GM12891 (cell line): ENCODE data around the gene REST. TPM values are rescaled to one million over a fixed set of nuclear protein-coding genes. Genes with fewer than 3 reads are reported as not detected.

Source experiments
- DNase-seq: peaks from one replicate; pipeline ENCODE4 v3.0.0; 2011; ENCODE audit warnings: low spot score; ENCODE audit not compliant: insufficient read length
- FAIRE-seq: peaks from 2 replicates; lab custom pipeline; 2011; peaks lifted over from hg19 to GRCh38; lab: Jason Lieb, UNC
- PAX5 ChIP-seq: IDR thresholded peaks from 2 replicates; pipeline ENCODE4 v1.6.1; 2011; ENCODE audit warnings: low read length, moderate library complexity, mild to moderate bottlenecking; ENCODE audit not compliant: insufficient read depth, severe bottlenecking
- POLR2A ChIP-seq: IDR thresholded peaks from 2 replicates; pipeline ENCODE4 v1.6.1; 2011; ENCODE audit warnings: low read depth, low read length, control low read depth
- POLR2AphosphoS5 ChIP-seq: IDR thresholded peaks from 2 replicates; pipeline ENCODE4 v1.6.1; 2011; ENCODE audit warnings: low read depth, low read length, control low read depth
- POU2F2 ChIP-seq: IDR thresholded peaks from 2 replicates; pipeline ENCODE4 v1.6.1; 2011; ENCODE audit warnings: low read depth, mild to moderate bottlenecking, control low read depth, low read length, moderate library complexity
- SPI1 ChIP-seq: IDR thresholded peaks from 2 replicates; pipeline ENCODE4 v1.6.1; 2011; ENCODE audit warnings: low read depth, low read length, control low read depth
- TAF1 ChIP-seq: IDR thresholded peaks from 2 replicates; pipeline ENCODE4 v1.6.1; 2011; ENCODE audit warnings: low read depth, low read length, control low read depth
- polyA plus RNA-seq: library from polyadenylated mRNA; unstranded; fragments of >200 nt; gene quantifications from one replicate; pipeline ENCODE4 v1.2.1, GENCODE V29; 2012; ENCODE audit warnings: low read depth, missing spikeins, inconsistent platforms; ENCODE audit not compliant: missing spikeins

Gene REST, protein sequence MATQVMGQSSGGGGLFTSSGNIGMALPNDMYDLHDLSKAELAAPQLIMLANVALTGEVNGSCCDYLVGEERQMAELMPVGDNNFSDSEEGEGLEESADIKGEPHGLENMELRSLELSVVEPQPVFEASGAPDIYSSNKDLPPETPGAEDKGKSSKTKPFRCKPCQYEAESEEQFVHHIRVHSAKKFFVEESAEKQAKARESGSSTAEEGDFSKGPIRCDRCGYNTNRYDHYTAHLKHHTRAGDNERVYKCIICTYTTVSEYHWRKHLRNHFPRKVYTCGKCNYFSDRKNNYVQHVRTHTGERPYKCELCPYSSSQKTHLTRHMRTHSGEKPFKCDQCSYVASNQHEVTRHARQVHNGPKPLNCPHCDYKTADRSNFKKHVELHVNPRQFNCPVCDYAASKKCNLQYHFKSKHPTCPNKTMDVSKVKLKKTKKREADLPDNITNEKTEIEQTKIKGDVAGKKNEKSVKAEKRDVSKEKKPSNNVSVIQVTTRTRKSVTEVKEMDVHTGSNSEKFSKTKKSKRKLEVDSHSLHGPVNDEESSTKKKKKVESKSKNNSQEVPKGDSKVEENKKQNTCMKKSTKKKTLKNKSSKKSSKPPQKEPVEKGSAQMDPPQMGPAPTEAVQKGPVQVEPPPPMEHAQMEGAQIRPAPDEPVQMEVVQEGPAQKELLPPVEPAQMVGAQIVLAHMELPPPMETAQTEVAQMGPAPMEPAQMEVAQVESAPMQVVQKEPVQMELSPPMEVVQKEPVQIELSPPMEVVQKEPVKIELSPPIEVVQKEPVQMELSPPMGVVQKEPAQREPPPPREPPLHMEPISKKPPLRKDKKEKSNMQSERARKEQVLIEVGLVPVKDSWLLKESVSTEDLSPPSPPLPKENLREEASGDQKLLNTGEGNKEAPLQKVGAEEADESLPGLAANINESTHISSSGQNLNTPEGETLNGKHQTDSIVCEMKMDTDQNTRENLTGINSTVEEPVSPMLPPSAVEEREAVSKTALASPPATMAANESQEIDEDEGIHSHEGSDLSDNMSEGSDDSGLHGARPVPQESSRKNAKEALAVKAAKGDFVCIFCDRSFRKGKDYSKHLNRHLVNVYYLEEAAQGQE
- polyA plus RNA-seq = 5.3 TPM

DNA sequence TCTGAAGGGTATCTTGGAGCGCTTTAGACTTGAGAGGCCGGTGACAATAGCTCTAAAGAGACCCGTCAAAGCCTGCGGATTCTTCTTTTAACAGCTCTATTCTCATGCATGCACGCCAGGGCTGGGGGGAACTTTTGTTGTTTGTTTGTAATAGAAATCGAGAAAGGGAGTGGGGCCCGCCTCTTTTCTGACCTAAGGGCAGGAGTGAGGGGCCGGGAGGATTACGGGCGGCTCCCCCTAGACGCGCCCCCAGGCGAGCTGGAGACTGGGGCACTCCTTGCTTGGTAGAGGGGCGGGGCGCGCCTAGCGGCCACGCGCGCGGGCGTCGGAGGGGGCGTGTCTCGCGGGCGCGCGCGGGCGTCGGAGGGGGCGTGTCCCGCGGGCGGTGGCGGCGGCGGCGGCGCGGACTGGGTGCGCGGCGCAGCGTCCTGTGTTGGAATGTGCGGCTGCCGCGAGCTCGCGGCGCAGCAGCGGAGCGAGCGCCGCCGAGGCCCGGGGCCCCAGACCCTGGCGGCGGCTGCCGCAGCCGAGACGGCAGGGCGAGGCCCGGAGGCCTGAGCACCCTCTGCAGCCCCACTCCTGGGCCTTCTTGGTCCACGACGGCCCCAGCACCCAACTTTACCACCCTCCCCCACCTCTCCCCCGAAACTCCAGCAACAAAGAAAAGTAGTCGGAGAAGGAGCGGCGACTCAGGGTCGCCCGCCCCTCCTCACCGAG lies at the start of gene REST:
REST (plus strand) TSS at position 412 of the 717 bp plus-strand sequence. CDS start 2,739 bp downstream, outside the sequence.
- FAIRE-seq (peak; percentile 75), DNase-seq (peak; percentile 60)
- TF ChIP-seq PAX5 (no peak), POLR2AphosphoS5 (no peak), POU2F2 (no peak), SPI1 (no peak), POLR2A (no peak), TAF1 (no peak)

DNA sequence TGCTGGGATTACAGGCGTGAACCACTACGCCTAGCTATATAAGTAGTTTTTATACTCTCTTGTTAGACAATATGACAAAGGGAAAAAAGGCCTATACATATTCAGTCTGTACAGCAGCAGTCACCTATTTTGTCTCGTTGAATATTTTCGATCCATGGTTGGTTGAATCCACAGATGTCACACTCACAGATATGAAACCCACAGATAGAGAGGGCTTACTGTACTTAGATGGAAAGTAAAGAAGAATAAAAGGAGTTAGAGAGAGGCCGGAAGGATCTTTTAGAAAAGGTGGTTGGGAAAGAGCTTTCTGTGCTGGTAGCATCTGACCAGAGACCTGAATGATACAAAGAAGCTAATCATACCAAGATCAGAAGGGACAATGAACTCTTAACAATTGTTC lies 47.9 kb upstream of the REST start:
- DNase-seq = no peak
- TF ChIP-seq SPI1 = no peak
- TF ChIP-seq POLR2AphosphoS5 = no peak
- TF ChIP-seq PAX5 = peak; percentile 39
- no peak for TF ChIP-seq POLR2A
- no peak for TF ChIP-seq POU2F2
- no peak for TF ChIP-seq TAF1
- peak; percentile 85 for FAIRE-seq

DNA sequence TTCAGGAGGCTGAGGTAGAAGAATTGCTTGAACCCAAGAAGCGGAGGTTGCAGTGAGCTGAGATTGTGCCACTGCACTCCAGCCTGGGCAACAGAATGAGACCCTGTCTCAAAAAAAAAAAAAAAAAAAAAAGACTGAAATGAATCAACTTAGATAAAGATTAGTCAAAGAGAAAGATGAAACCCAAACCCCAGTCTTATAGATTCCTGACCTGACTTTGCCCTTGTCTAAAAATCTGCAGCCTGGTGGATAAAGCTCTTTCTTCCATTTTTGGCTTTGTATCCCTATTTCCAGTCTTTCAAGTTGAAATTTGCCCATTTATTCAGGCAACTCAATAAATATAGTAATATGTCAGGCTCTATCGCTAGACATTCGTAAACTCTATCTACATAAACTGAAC lies 46.9 kb upstream of the REST start:
- TF ChIP-seq POLR2A (no peak), SPI1 (no peak)
- DNase-seq (no peak), FAIRE-seq (no peak)

DNA sequence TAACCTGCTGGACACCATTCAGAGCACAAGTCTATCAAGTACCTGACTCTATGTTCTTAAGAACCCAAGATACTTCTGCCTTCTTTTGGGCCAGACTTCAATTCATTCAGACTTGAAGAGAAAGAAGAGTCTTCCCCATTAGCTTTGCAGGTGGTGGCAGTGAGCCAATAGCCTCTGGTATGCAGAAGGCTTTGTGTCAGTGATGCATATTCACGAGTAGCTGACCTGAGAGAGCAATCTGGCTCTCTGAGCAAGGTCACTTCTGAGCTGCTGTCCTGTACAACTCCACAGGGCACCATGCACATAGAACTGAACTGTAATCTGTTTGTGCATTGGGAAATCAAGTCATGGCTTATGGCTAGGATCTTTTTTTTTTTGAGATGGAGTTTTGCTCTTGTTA lies 46.3 kb upstream of the REST start:
- TF ChIP-seq POLR2AphosphoS5 = no peak
- TF ChIP-seq POLR2A = no peak
- TF ChIP-seq POU2F2 = no peak
- no peak for TF ChIP-seq SPI1
- TF ChIP-seq TAF1 = no peak
- no peak for TF ChIP-seq PAX5
- no peak for DNase-seq
- peak; percentile 78 for FAIRE-seq

DNA sequence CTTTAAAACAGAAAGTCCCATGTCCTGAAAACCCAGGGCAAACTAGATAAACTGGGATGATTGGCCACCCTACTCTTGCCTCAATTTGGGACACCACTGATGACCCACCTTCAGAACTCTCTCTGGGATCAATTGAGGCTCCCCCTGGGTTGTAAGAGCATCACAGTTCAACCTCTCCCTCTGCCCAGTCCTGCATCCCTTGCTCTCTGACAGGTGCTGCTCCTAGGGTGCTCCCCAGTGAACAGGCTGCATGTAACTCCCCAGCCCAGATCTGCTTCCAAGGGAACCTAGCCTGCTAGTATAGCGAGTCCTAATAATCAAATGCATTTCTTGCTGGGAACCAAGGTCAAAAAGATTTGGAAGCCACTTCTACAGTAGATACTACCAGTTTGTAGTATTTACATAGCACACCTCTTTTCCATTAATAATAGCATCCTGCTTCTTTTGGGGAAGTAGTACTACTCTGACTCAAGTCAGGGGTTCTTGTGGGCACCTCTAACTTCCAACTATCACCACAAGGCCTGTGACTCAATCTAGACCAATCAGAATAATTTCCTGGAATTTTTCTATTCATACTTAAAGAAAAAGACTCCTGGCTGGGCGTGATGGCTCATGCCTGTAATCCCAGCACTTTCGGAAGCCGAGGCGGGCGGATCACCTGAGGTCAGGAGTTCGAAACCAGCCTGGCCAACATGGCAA lies 44.1 kb upstream of the REST start:
- peak; percentile 70 for TF ChIP-seq SPI1
- TF ChIP-seq POLR2AphosphoS5 = no peak
- DNase-seq = no peak
- FAIRE-seq = peak; percentile 23

DNA sequence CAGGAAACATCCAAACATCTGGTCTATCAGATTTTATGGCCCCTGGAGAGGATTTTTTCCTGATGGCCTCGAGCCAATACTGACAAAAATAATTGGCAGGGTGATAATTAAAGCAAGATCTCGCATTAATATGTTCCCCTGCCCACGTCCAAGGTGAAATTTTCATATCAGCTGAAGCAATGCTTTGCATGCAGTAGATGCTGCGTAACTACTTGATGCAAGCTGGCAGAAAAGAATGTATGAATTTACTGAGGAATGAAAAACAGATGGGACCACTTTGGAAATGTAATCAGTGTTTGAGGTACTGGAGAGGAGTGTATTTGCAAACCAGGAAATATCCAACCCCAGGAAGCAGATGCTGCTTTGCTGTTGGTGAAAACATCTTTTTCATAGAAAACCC lies 36.8 kb upstream of the REST start:
- FAIRE-seq (peak; percentile 56), DNase-seq (no peak)
- no peak for TF ChIP-seq POLR2AphosphoS5
- no peak for TF ChIP-seq POU2F2

DNA sequence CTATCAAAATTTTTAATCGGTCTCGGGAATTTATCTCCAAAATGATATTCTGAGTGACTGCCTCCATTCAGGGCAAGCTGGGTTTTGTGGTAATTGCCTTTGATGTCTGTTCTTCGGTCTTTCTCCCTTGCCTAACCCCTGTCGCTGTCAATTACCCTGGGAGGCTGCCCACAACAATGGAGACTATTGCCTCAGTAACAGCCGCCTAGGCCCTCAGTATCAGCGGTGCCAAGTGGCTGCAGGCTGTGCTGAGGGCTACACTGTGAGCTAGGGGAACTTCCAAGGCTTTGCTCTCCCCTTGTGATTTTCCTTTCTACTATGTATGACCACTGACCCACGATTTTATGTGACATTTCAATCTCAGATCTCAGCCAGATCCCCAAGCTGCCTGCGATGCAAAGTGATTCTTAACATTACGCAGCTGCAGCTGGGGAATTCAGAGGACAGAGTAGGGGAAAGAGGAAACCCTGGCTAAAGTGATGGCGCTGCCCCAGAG lies 36.3 kb upstream of the REST start:
- FAIRE-seq = peak; percentile 74

DNA sequence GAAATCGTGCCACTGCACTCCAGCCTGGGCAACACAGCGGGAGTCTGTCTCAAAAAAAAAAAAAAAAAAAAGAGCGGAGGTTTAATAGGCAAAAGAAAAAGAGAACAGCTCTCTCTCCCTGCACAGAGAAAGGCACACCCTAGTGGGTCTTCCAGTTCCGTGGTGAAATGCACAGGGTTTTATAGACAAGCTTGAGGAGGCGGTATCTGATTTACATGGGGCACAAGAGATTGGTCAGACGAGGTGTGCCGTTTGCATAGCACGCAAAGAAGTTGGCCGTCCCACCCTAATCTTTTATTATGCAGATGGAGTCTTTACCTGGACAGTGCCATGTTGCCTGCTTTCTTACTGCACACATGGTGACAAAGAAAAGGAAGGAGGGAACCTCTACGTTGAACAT lies 33.5 kb upstream of the REST start:
- TF ChIP-seq POU2F2 (no peak), PAX5 (no peak), POLR2AphosphoS5 (no peak), TAF1 (no peak), SPI1 (no peak), POLR2A (no peak)
- no peak for DNase-seq
- FAIRE-seq = no peak

More for the DNA sequence above, 36.3 kb upstream of the REST start:
- no peak for TF ChIP-seq POLR2A
- TF ChIP-seq SPI1 = peak; percentile 32; the same call in 1 of the 2 replicates
- no peak for DNase-seq

DNA sequence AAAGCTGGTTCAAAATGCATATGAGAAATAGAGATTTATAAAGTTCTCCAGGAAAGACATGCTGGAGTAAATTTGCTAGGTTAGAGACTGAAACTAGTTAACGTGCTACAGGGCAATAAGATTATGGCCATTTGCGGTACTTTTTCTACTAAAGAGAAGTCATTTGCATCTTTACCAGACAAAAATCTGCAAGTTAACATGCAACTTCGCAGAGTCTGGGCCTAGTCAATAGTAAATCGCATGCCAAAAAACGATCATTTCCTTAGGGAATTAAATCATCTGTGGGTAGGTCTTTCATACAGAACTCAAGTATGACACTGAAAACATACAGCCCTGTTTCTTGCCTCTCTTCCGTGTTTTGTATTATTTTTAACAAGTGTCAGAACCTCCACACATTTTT lies 32.8 kb upstream of the REST start:
- peak; percentile 20 for FAIRE-seq
- no peak for TF ChIP-seq PAX5
- no peak for TF ChIP-seq POLR2A
- no peak for TF ChIP-seq POU2F2
- no peak for TF ChIP-seq POLR2AphosphoS5
- no peak for TF ChIP-seq TAF1
- TF ChIP-seq SPI1 = no peak

More for the DNA sequence above, 32.8 kb upstream of the REST start:
- no peak for DNase-seq
